Loucy (cell line): ENCODE results near the gene FOXK2.

Experiments used
- H2AFZ ChIP-seq: fragments of 200-600 bp; sonication (generic); 2 replicates; pipeline ENCODE4 v1.6.0; 2016; ENCODE audit warnings: antibody characterized with exemption, mild to moderate bottlenecking, low read length, moderate library complexity
- H3F3A ChIP-seq: fragments of 200-600 bp; 2 replicates; pipeline ENCODE4 v1.6.0; 2016; ENCODE audit warnings: antibody characterized with exemption, low read depth, mild to moderate bottlenecking
- H3K27me3 ChIP-seq: fragments of 200-600 bp; sonication (generic); 2 replicates; pipeline ENCODE4 v1.6.1; 2014; ENCODE audit warnings: low read length, mild to moderate bottlenecking; ENCODE audit not compliant: insufficient read depth, poor library complexity, severe bottlenecking
- H3K36me3 ChIP-seq: fragments of 200-600 bp; sonication (generic); 2 replicates; pipeline ENCODE4 v1.6.1; 2016; ENCODE audit warnings: low read length; ENCODE audit not compliant: insufficient read depth
- H3K4me1 ChIP-seq: fragments of 200-600 bp; sonication (generic); 2 replicates; pipeline ENCODE4 v1.5.1; 2014; ENCODE audit warnings: low read length, mild to moderate bottlenecking; ENCODE audit not compliant: insufficient read depth, poor library complexity, severe bottlenecking
- H3K4me2 ChIP-seq: fragments of 200-600 bp; sonication (generic); 2 replicates; pipeline ENCODE4 v1.6.0; 2014; ENCODE audit warnings: antibody characterized with exemption, low read length, low read depth, mild to moderate bottlenecking; ENCODE audit not compliant: poor library complexity, severe bottlenecking
- H3K4me3 ChIP-seq: fragments of 200-600 bp; sonication (generic); 2 replicates; pipeline ENCODE4 v1.5.1; 2014; ENCODE audit warnings: low read length, mild to moderate bottlenecking, mixed read lengths; ENCODE audit not compliant: poor library complexity, severe bottlenecking
- H3K79me2 ChIP-seq: fragments of 200-600 bp; sonication (generic); 2 replicates; pipeline ENCODE4 v1.6.1; 2014; ENCODE audit warnings: low read length; ENCODE audit not compliant: insufficient read depth
- H3K9ac ChIP-seq: fragments of 200-600 bp; sonication (generic); 2 replicates; pipeline ENCODE4 v1.6.0; 2014; ENCODE audit warnings: mild to moderate bottlenecking, low read depth, low read length, moderate library complexity; ENCODE audit not compliant: poor library complexity, severe bottlenecking
- H3K9me2 ChIP-seq: fragments of 200-600 bp; sonication (generic); replicated peaks from 2 replicates; pipeline ENCODE4 v1.6.1; 2016; ENCODE audit warnings: low read depth, low read length, mixed read lengths
- H3K9me3 ChIP-seq: fragments of 200-600 bp; sonication (generic); 2 replicates; pipeline ENCODE4 v1.6.1; 2014; ENCODE audit warnings: mild to moderate bottlenecking, antibody characterized with exemption, low read length, low read depth; ENCODE audit not compliant: insufficient read depth
- H4K20me1 ChIP-seq: fragments of 200-600 bp; sonication (generic); 2 replicates; pipeline ENCODE4 v1.6.0; 2014; ENCODE audit warnings: antibody characterized with exemption, low read length, mild to moderate bottlenecking; ENCODE audit not compliant: insufficient read depth, poor library complexity, severe bottlenecking
- CTCF ChIP-seq: fragments of 200-600 bp; sonication (generic); conservative IDR thresholded peaks from 2 replicates; pipeline ENCODE4 v1.5.1; 2014; ENCODE audit warnings: mild to moderate bottlenecking, antibody characterized with exemption, low read length
- EZH2phosphoT487 ChIP-seq: fragments of 200-600 bp; IDR thresholded peaks from 2 replicates; pipeline ENCODE4 v1.6.1; 2018; ENCODE audit warnings: antibody characterized with exemption, mild to moderate bottlenecking, moderate library complexity, borderline replicate concordance

The FOXK2 gene

GRCh38 chr17:82598256-82599119 is 79.0 kb downstream of the FOXK2 start:
- H3F3A ChIP-seq, result peaks cover 5% of the 10 kb centered on the region
- H3K79me2 ChIP-seq, result peaks cover 25% of the 10 kb centered on the region
- no peaks in the 10 kb centered on the region for H3K27me3 ChIP-seq
- no peak overlapping the region for H3K9ac ChIP-seq
- no peaks in the 10 kb centered on the region for H4K20me1 ChIP-seq
- no peak overlapping the region for H3K4me2 ChIP-seq
- TF ChIP-seq EZH2phosphoT487 (no peak), CTCF (no peak)
- H3K4me1 ChIP-seq, result peaks cover 14% of the 10 kb centered on the region
- H3K4me3 ChIP-seq, result no peak overlapping the region
- no peaks in the 10 kb centered on the region for H3K9me2 ChIP-seq
- H3K36me3 ChIP-seq, result peaks cover 61% of the 10 kb centered on the region
- H3K9me3 ChIP-seq, result no peaks in the 10 kb centered on the region
- H2AFZ ChIP-seq, result no peak overlapping the region

GRCh38 chr17:82599674-82600661 is 80.4 kb downstream of the FOXK2 start:
- H3K9me3 ChIP-seq, result no peaks in the 10 kb centered on the region
- no peak overlapping the region for H2AFZ ChIP-seq
- TF ChIP-seq CTCF (no peak), EZH2phosphoT487 (no peak)
- no peaks in the 10 kb centered on the region for H3F3A ChIP-seq
- H4K20me1 ChIP-seq, result no peaks in the 10 kb centered on the region
- H3K4me1 ChIP-seq, result peaks cover under 1% of the 10 kb centered on the region
- H3K9me2 ChIP-seq, result no peaks in the 10 kb centered on the region
- H3K9ac ChIP-seq, result no peak overlapping the region
- H3K4me3 ChIP-seq, result no peak overlapping the region
- H3K79me2 ChIP-seq, result peaks cover 13% of the 10 kb centered on the region; the same call in 1 of the 2 replicates
- no peaks in the 10 kb centered on the region for H3K27me3 ChIP-seq
- no peak overlapping the region for H3K4me2 ChIP-seq
- H3K36me3 ChIP-seq, result peaks cover 65% of the 10 kb centered on the region

GRCh38 chr17:82600731-82601446 is 81.4 kb downstream of the FOXK2 start:
- no peak overlapping the region for H3K4me3 ChIP-seq
- H3K9ac ChIP-seq, result no peak overlapping the region
- no peak overlapping the region for H2AFZ ChIP-seq
- no peaks in the 10 kb centered on the region for H3K4me1 ChIP-seq
- H3K79me2 ChIP-seq, result 0 out of 2 replicates have a peak, but pooled peaks cover 4% of the 10 kb centered on the region
- H3F3A ChIP-seq, result no peaks in the 10 kb centered on the region
- H3K27me3 ChIP-seq, result no peaks in the 10 kb centered on the region
- H3K9me2 ChIP-seq, result no peaks in the 10 kb centered on the region
- peaks cover 65% of the 10 kb centered on the region; the same call in 1 of the 2 replicates for H3K36me3 ChIP-seq
- H3K4me2 ChIP-seq, result no peak overlapping the region
- H3K9me3 ChIP-seq, result no peaks in the 10 kb centered on the region
- H4K20me1 ChIP-seq, result no peaks in the 10 kb centered on the region
- TF ChIP-seq CTCF (no peak), EZH2phosphoT487 (no peak)
